ENCODE results near the gene KRTAP5-10.
"Not testable (repeated sequence)": the region's sequence is repeated elsewhere in the genome, so short reads cannot be mapped to it uniquely, and the experiment has no call there.

KRTAP5-10 gene

GRCh38 chr11:71542879-71543777 is 22.2 kb upstream of the KRTAP5-10 start:
- no peak for DNase-seq

DNA sequence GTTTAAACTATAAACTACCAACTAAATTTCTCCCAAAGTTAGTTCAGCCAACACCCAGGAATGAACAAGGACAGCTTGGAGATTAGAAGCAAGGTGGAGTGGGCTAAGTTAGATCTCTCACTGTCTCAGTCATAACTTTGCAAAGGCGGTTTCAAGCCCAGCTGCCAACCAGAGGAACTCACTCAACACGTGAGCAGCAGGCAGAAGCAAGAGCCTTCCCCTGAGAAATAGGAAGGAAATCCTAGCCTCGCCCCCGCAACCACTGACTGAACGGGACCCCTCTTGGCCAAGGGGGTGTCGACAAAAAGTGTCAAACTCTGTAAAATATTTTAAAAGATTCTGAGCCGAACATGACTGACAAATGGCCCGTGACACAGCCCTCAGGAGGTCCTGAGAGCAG is 21.5 kb upstream of the KRTAP5-10 start:
- DNase-seq, result no peak

GRCh38 chr11:71544525-71545214 is 20.7 kb upstream of the KRTAP5-10 start:
- no peak for DNase-seq

- no peak for DNase-seq
Measured at GRCh38 chr11:71545405-71545966, 19.9 kb upstream of the KRTAP5-10 start.

- no peak for DNase-seq
Measured at GRCh38 chr11:71548120-71548519, 17.2 kb upstream of the KRTAP5-10 start, which contains the start of gene KRTAP5-9. Gene KRTAP5-9 (plus strand): TSS chr11:71548420. CDS start chr11:71548658, 238 bp downstream.

DNA sequence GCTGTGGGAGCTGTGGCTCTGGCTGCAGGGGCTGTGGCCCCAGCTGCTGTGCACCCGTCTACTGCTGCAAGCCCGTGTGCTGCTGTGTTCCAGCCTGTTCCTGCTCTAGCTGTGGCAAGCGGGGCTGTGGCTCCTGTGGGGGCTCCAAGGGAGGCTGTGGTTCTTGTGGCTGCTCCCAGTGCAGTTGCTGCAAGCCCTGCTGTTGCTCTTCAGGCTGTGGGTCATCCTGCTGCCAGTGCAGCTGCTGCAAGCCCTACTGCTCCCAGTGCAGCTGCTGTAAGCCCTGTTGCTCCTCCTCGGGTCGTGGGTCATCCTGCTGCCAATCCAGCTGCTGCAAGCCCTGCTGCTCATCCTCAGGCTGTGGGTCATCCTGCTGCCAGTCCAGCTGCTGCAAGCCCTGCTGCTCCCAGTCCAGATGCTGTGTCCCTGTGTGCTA is 16.6 kb upstream of the KRTAP5-10 start:
- no peak for DNase-seq

- no peak for DNase-seq
Measured at GRCh38 chr11:71551711-71552110, 13.7 kb upstream of the KRTAP5-10 start.

- DNase-seq, result no peak
Measured at GRCh38 chr11:71554996-71555395, 10.4 kb upstream of the KRTAP5-10 start.

DNA sequence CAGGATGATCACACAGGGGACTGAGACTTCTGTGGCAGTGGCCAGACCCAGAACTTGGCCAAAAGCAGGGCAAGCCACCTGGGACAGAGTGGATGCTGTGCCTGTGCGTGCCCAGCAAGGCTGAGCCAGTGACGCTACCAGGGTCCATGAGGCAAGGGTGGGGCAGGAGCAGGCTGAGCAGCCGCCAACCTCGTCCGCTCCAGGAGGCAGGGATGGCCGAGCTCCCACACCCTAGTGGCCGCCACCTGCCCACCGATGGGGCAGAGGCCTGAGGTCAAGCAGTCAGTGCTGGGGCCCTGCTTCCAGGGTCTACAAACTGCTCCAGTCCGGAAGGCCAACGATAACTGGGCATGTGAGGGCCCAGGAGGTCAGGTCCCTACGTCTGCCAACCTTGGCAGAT is 9.9 kb upstream of the KRTAP5-10 start:
- DNase-seq, result no peak

- DNase-seq, result no peak
Measured at GRCh38 chr11:71556018-71556417, 9.3 kb upstream of the KRTAP5-10 start.

DNA sequence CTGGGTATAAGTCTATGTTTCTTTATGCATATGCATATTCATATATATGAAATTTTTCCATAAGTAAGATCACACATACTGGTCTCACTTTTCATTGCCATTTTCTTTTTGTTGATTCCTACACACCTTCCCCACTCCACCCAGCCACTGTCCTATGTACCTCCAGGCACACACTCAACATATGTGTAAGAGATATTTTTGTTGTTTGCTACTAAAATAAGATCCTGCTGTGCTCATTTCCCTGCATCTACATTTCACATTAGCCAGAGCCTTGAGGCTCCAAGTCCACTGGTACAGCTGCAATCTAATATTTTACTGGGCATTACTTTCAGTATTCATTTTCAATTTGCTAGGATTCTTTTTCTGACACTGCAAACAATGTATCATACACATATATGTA is 8.1 kb upstream of the KRTAP5-10 start:
- DNase-seq, result no peak

- no peak for DNase-seq
Measured at GRCh38 chr11:71558996-71559395, 6.4 kb upstream of the KRTAP5-10 start.

DNA sequence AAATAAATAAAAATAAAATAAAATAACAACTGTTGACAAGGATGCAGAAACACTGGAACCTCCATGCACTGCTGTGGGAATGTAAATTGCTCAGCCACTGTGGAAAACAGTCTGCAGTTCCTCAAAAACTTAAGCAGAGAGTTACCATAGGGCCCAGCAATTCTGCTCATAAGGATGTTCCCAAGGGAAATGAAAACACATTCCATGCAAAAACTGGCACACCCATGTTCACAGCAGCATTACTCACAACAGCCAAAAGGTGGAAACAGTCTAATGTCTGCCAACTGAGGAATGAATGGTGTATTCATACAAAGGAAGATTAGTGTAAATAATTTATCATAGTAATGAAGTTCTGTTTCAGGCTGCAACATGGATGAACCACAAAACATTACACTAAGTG is 3.2 kb upstream of the KRTAP5-10 start:
- no peak for DNase-seq

DNA sequence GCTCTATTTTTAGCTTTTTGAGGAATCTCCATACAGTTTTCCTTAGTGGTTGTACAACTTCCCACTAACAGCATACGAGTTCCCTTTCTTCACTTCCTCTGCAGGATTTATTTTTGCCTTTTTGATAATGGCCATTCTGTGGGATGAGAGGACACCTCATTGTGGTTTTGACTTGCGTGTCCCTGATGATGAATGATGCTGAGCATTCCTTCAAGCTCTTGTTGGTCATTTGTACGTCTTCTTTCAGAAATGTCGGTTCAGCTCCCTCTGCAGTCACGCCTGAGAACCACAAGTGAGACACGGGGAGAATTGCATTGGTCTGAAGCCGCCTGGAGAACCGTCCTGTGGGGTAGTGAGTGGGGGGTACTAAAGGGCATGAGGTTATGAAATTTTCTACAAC is 2.0 kb upstream of the KRTAP5-10 start:
- peak; percentile 12 for DNase-seq

- DNase-seq, result no peak
Measured at GRCh38 chr11:71564430-71564829, 933 bp upstream of the KRTAP5-10 start.

DNA sequence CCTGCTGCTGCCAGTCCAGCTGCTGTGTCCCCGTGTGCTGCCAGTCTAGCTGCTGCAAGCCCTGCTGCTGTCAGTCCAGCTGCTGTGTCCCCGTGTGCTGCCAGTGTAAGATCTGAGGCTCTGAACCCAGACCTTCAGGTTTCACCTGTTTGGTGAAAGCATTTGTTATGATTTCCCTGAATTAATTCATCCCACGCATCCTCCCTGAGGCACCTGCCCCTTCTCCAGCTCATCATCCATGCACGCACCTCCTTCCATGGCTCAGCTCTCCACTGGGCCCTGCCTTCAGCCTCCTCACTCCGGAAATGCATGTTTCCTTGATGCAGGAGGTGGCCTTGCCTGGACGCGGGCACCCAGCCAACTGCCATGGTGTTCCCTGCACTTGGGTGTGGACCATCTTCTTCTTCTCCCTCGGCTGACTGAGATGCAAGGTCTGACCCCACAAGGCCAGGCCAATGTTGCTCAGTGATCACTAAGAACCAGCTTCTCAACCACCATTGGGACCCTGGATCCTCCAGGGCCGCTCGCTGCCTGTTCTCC is 788 bp downstream of the KRTAP5-10 start:
- DNase-seq, result no peak

- not testable (repeated sequence) for DNase-seq
Measured at GRCh38 chr11:71566626-71567599, 1.6 kb downstream of the KRTAP5-10 start.

GRCh38 chr11:71567633-71568032 is 2.3 kb downstream of the KRTAP5-10 start:
- DNase-seq, result not testable (repeated sequence)

- DNase-seq, result no peak
Measured at GRCh38 chr11:71568704-71569349, 3.5 kb downstream of the KRTAP5-10 start.

- not testable (repeated sequence) for DNase-seq
Measured at GRCh38 chr11:71571101-71571850, 5.9 kb downstream of the KRTAP5-10 start.

GRCh38 chr11:71572811-71573210 is 7.4 kb downstream of the KRTAP5-10 start:
- no peak for DNase-seq

Data from NCI-H1092 treated with DMSO at 0.1 percent for 48 hours (cell line).